Measurements from ENCODE around the gene ICAM3. TPM values are rescaled to one million over a fixed set of nuclear protein-coding genes. Genes with fewer than 3 reads are reported as not detected.

ICAM3 gene
- total and polyA plus RNA-seq, 10 of the 15 experiments (the other 5 are each of a cell fraction or from before 2014, with no cell fraction given): 5.5 to 152 (median 90.7) TPM

GRCh38 chr19:10344780-10345179 lies 5.4 kb upstream of the ICAM3 start (continued):
- TF ChIP-seq, protein P1, sequence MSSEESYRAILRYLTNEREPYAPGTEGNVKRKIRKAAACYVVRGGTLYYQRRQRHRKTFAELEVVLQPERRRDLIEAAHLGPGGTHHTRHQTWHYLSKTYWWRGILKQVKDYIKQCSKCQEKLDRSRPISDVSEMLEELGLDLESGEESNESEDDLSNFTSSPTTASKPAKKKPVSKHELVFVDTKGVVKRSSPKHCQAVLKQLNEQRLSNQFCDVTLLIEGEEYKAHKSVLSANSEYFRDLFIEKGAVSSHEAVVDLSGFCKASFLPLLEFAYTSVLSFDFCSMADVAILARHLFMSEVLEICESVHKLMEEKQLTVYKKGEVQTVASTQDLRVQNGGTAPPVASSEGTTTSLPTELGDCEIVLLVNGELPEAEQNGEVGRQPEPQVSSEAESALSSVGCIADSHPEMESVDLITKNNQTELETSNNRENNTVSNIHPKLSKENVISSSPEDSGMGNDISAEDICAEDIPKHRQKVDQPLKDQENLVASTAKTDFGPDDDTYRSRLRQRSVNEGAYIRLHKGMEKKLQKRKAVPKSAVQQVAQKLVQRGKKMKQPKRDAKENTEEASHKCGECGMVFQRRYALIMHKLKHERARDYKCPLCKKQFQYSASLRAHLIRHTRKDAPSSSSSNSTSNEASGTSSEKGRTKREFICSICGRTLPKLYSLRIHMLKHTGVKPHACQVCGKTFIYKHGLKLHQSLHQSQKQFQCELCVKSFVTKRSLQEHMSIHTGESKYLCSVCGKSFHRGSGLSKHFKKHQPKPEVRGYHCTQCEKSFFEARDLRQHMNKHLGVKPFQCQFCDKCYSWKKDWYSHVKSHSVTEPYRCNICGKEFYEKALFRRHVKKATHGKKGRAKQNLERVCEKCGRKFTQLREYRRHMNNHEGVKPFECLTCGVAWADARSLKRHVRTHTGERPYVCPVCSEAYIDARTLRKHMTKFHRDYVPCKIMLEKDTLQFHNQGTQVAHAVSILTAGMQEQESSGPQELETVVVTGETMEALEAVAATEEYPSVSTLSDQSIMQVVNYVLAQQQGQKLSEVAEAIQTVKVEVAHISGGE (CRISPR knock-in tag; IDR thresholded peaks at IDR 0.05): no peak
- TF ChIP-seq BHLHE40 (IDR thresholded peaks at IDR 0.05; ENCODE audit: borderline replicate concordance in 1 of 2, low read depth in 2 of 2, low read length in 1 of 2): no peak
- no peak for TF ChIP-seq SP1 (IDR thresholded peaks at IDR 0.05; ENCODE audit: low read depth, low read length)
- TF ChIP-seq CEBPZ (IDR thresholded peaks at IDR 0.05; ENCODE audit: low read depth, low read length): no peak
- TF ChIP-seq TCF12 (IDR thresholded peaks at IDR 0.05; ENCODE audit: low read depth, low read length): no peak
- TF ChIP-seq, protein P2, sequence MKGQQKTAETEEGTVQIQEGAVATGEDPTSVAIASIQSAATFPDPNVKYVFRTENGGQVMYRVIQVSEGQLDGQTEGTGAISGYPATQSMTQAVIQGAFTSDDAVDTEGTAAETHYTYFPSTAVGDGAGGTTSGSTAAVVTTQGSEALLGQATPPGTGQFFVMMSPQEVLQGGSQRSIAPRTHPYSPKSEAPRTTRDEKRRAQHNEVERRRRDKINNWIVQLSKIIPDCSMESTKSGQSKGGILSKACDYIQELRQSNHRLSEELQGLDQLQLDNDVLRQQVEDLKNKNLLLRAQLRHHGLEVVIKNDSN (IDR thresholded peaks at IDR 0.05; ENCODE audit: borderline replicate concordance, extremely low read length, insufficient read depth, low read depth, low read length): no peak
- no peak for TF ChIP-seq TBL1XR1 (IDR thresholded peaks at IDR 0.05; ENCODE audit: low read depth, low read length)
